Measurements from ENCODE around the gene ITGA1.

DNA sequence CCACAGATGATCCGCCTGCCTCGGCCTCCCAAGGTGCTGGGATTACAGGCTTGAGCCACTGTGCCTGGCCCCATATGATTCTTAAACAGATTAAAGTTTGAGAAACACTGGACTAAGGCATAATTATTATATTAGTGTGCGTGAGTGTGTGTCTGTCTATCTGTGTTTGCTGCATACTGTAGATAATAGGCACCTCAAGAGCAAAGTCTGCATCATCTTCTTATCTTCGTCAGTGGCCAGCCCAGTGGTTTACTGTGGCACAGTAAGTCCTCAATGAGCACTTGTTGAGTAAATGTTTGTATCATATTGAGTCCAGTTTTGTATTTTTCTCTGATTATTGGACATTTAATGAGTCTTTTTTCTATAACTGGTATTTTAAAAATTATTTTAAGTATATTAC, 81.7 kb downstream of the ITGA1 start:
- TF ChIP-seq CTCF (IDR thresholded peaks at IDR 0.05), result no peak
- no peak for TF ChIP-seq POLR2A (IDR thresholded peaks at IDR 0.05)
